ENCODE measurements around the gene VSIG8.
A peak's percentile ranks its signal among the peaks of the same experiment; 100 is the strongest.

The VSIG8 gene

GRCh38 chr1:159829273-159829634, 33.2 kb downstream of the VSIG8 start:
- no peak for DNase-seq (ENCODE audit: low read depth)

GRCh38 chr1:159828581-159829272, 33.7 kb downstream of the VSIG8 start:
- no peak for DNase-seq (ENCODE audit: low read depth)

- DNase-seq (ENCODE audit: low read depth), result no peak
Observed at GRCh38 chr1:159828176-159828575, 34.3 kb downstream of the VSIG8 start.

DNA sequence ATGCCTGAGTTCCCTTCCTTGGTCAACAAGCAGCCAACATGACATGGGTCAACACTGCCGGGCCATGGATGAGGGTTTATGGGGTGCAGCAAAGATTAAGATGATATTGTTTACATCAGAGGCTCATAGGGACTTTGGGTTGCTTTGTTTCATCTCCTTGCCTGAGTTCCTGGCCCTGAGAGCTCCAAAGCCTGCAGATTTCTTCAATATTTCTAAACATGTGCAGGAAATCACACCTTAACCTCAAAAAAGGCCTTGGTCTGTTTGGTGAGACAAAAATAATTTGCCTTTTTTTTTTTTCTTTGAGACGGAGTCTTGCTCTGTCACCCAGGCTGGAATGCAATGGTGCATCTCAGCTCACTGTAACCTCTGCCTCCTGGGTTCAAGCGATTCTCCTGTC, 34.9 kb downstream of the VSIG8 start:
- no peak for DNase-seq (ENCODE audit: low read depth)

- DNase-seq (ENCODE audit: low read depth), result no peak
Observed at GRCh38 chr1:159827102-159827490, 35.4 kb downstream of the VSIG8 start.

- peak; percentile 49 for DNase-seq (ENCODE audit: low read depth)
Observed at GRCh38 chr1:159826441-159827101, 35.9 kb downstream of the VSIG8 start, which contains the start of gene SLAMF8. Gene SLAMF8 (plus strand): TSS chr1:159826873. CDS start chr1:159826899, 26 bp downstream.

DNA sequence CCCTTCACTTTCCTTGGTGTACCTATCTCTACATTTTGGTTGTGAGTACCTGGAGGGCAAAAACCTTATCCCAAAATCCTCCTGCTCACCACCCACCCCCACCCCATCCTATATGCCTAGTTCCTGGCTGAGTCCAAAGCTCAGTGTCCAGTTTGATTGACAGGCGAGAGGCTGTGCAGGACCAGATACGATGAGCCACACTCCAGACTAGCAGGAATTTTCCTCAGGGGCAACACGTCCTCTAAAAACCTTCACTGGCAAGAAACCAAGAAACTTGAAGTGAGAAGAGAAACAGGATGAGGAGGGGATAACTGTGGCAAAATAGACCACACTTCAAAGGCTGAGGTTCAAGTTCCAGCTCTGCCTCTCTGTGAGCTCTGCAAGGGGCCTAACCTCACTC, 36.9 kb downstream of the VSIG8 start:
- no peak for DNase-seq (ENCODE audit: low read depth)

DNA sequence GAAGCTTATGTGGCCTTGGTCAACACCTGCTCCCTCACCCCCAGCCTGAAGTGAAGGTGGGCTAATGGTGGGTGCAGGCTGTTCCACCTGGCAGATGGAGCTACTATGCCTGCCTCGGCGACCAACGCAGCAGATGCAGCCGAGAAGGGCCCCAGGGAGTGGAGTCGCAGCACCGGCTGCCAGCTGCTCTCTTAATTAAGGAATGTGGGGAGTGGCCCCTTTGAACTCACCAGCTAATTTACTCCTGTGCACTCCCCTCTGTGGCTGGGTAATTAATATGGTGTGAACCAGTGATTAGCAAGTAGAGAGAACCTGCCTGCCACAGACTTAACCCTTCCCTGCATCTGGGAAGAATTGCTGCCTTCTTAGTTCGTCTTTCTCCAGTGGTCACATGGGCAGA, 39.1 kb downstream of the VSIG8 start:
- no peak for DNase-seq (ENCODE audit: low read depth)

DNA sequence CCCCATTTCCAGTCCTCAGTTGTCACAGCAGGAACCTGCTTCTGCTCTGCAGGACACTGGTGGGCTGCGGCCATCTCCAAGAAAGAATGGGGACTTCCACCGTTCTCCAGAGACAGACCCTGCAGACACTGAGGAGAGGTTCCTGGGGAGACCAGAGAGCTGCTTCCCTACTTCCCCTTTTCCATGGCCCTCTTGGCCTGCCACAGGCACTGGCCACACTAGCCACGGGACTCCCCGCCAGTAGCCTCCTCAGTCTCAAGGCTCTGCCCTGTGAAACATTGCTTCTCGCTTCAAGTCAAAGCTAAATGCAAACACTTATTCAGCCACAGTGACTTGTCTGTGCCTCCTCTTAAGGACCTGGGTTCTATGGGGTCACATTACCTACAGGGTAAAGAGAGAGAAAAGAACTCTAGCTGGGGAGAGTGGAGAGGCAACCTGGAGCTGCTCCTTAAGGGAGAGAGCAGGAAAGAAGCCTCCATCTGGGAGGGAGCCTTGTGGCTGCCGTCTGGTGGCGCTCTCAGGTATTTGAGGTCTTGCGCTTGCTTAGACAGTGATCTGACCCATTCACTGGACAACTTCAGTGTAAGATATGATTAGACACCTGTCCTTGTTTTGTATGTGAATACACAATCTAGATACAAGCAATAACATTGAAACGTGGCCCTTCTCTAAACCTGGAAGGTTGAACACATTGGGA, 41.1 kb downstream of the VSIG8 start:
- DNase-seq (ENCODE audit: low read depth), result no peak

DNA sequence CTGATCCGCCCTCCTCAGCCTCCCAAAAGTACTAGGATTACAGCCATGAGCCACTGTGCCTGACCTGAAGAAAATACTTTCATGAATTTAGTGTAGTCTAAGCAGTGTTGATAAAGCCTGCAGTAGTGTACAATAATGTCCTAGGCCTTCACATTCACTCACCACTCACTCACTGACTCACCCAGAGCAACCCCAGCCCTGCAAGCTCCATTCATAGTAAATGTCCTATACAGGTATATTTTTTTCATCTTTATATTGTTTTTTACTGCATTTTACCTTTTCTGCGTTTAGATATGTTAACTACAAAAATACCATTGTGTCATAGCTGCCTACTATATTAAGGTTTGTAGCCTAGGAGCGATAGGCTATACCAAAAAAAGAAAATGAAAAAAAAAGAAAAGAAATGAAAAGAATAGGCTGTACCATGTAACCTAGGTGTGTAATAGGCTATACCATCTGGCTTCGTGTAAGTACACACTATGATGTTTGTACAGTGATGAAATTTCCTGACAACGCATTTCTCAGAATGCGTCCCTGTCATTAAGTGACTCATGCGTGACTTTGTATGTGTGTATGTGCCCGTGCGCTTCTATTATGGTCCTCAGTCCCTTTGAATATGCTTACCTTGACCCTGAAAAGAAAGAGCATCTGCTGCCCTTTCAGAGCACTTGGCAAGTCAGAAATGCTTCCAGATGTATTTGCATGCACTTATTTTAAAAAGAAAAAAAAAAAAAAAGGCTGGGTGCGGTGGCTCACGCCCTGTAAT, 45.0 kb downstream of the VSIG8 start:
- DNase-seq (ENCODE audit: low read depth), result no peak

DNA sequence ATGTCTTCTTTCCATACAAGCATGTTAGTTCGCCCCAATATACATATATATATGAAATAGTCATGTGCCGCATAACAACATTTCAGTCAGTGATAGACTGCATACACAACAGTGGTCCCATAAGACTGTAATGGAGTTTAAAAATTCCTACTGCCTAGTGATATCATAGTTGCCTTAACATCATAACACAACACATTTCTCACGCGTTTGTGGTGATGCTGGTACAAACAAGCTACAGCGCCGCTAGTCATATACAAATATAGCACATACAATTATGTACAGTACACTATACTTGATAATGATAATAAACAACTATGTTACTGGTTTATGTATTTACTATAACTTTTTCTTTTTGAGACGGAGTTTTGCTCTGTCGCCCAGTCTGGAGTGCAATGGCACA, 46.5 kb downstream of the VSIG8 start:
- no peak for DNase-seq (ENCODE audit: low read depth)

GRCh38 chr1:159804924-159805323, 57.5 kb downstream of the VSIG8 start:
- DNase-seq (ENCODE audit: low read depth), result no peak

All from stimulated activated CD8-positive, alpha-beta memory T cell treated with anti-CD3 and anti-CD28 coated beads, Interleukin-12 subunit alpha, Interleukin-12 subunit beta, amount 100 ng/mL, for 4 hours (primary cell).